NCI-H748 treated with DMSO at 0.1 percent for 48 hours (cell line): Measurements from ENCODE around the gene USP35.

Source experiments
- DNase-seq: peaks from one replicate; lab custom pipeline; 2025; lab: John Stamatoyannopoulos, UW

The USP35 gene

DNA sequence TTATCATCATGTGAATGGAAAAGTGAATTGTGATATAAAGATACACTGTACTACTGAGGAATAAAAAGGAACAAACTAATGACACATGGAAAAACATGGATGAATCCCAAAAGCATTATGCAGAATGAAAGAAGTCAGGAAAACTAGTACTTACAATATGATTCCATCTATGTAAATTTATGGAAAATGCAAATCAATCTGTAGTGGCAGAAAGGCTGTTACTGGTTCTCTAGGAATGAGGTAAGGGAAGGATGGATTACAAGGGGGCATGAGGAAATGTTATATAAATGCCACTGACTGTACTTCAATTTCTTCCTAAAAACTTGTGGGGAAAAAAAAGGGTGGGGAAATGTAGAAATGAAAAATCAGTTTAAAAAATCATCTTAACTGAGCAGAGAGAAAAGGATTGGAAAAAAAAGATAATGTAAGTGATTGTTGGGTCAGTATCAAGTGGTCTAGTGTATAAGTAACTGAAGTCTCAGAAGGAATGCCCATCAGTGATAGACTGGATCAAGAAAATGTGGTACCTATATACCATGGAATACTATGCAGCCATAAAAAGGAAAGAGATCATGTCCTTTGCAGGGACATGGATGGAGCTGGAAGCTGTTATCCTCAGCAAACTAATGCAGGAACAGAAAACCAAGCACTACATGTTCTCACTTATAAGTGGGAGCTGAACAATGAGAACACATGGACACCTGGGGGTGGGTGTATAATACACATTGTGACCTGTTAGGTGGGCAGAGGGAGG is 48.8 kb downstream of the USP35 start:
- DNase-seq: no peak

DNA sequence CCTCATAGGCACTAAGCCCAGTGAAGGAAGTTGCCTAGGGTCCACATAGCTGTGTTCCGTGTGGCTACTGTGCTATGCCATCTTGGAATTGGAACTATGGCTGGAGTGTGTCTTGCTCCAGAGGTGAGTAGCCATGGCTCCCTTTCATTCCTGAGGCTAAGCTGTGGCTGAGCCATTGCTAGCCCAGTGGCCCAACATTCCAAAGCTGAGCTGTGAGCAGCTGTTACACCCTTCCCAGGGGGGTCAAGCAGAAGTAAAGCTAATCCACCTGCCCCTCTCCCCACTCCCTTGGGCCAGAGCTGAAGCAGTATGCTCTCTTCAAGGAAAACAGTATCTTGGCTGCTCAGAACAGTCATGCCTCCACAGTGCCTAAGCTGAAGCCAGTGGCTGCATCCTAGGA is 51.1 kb downstream of the USP35 start:
- DNase-seq: no peak

DNA sequence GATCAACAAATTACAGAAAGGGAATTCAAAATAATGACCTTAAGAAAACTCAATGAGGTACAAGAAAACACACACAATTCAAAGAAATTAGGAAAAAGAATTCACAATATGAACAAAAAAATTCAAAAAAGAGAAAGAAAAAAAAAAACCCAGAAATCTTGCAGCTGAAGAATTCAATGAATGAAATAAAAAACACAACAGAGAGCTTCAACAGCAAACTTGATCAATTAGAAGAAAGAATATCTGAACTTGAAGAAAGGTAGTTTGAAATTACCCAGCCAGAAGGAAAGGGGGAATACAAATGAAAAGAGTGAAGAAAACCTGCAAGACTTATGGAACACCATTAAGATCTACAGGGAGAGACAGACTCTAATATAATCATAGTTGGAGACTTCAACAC is 52.8 kb downstream of the USP35 start:
- no peak for DNase-seq

DNA sequence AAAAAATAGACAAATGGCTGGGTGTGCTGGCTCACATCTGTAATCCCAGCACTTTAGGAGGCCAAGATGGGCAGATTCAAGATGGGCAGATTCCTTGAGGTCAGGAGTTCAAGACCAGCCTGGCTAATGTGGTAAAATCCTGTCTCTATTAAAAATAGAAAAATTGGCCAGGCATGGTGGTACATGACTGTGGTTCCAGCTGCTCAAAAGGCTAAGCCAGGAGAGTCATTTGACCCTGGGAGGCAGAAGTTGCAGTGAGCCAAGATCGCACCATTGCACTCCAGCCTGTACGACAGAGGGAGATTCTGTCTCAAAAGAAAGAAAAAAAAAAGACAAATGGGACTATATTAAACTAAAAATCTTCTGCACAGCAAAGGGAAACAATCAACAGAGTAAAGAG is 55.4 kb downstream of the USP35 start:
- DNase-seq: no peak

DNA sequence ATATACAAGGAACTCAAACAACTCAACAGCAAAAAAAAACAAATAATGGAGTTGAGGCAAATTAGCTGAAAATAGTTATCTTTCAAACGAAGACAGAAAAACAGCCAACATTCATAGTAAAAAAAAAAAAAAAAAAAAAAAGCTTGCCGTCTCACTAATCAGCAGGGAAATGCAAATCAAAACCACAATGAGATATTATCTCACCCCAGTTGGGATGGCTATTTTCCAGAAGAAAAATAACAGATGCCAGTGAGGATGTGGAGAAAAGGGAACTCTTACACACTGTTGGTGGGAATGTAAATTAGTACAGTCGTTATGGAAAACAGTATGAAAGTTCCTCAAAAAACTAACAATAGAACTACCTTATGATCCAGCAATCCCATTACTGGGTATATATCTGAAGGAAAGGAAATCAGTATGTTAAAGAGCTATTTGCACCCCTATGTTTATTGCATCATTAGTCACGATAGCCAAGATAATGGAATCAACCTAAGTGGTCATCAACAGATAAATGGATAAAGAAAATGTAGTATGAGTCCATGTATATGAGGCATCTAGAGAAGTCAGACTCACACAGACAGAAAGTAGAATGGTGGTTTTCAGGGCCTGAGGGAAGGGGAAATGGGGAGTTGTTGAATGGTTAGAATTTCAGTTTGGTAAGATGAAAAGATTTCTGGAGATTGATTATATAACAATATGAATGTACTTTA is 56.0 kb downstream of the USP35 start:
- no peak for DNase-seq

DNA sequence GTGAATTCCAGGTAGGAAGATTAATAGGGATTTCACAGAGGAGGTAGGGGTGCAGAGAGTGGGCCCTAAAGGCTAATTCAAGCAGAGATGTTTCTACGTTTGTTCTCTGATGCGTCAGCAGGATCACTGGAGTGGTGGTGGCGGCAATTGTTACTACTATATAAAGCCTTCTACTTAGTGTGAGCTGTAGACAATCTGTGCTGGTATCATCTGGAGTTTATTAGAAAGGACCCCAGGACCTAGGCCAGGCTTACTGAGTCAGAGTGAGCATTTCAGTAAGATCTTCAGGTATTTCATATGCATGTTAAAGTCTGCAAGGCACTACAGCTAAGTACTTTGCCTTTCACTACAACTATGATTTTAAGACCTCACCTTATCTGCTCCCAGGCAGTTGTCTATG is 59.5 kb downstream of the USP35 start:
- no peak for DNase-seq

DNA sequence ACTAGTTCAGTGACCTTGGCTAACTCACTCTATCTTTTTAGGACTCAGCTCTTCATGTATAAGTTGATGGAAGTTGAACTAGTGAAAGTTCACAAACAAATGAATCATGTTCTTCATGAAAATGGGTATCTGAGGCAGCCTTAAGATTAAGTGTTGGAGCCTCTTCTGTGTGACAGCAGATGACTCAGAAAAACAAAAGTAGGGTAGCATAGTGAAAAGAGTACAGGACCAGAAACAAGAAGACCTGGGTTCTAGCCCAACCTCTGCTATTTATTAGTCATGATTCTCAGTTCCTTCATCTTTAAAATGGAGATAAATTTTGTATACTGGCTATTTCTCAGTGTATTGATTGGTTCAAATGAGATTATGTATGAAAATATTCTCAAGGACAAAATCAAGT is 60.2 kb downstream of the USP35 start:
- no peak for DNase-seq

DNA sequence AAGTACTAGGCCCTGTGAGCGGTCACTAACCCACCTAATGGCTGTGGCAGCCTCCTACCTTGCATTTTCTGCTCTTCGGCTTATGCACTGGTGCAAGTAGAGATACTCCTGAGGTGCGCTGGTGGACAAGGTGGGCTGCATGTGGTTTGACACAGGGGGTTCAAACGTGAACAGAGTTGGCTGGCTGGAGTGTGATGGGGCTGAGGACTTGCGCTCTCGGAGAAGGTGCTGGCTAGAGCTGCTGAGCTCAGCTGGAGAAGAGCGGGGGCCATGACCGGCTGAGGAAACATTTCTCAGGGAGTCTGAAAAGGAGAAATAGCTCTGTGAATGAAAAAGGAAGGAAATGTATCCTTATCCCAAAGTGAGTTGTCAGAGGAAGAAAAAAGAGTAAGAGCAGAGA is 61.4 kb downstream of the USP35 start:
- no peak for DNase-seq

DNA sequence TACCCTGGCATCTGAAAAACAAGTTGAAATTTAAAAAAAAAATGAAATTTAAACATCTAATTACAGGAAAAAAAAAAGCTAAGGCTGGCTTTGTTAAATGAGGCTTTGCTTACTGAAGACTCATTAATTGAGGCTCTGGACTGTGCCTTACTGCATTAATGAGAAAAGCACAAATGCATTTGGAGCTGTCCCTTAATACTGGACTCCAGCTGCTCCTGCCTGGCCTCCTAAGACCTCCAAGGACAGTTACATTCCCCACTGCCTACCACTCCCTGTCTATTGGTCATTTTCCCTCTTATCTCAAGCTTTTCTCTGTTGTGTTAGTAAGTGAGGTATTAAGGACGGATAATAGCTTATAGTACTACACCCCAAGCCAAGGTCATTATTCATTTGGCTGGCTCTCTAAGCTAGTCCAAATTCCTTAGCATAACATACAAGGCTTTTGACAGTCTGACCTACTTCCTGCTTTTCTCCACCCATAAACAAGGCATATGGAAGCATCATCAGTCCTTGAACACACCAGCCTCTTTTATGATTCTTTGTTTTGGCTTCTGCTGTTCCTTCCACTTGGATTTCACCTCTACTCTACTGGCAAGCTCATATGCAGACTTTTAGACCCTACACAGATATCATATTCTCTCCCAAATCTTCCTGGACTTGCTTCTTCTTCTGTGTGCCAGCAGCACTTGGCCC is 62.5 kb downstream of the USP35 start:
- DNase-seq: no peak

DNA sequence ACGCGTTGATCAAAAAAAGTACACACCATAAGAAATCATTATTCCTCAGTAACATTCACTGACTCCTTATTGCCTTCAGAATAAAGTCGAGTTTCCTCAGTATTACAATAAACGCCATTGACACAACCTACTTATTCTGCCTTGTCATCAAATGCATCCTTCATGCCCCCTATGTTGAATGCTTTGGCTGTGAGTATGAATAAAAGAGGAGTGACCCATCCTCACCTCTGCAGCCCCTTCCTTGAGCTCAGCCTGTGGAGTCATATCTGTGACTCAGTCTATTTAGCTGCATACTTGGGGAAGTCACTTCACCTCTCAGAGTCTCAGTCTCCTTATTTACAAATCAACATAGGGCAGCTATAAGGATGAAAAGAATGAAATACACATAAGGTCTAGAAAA is 65.1 kb downstream of the USP35 start:
- no peak for DNase-seq

DNA sequence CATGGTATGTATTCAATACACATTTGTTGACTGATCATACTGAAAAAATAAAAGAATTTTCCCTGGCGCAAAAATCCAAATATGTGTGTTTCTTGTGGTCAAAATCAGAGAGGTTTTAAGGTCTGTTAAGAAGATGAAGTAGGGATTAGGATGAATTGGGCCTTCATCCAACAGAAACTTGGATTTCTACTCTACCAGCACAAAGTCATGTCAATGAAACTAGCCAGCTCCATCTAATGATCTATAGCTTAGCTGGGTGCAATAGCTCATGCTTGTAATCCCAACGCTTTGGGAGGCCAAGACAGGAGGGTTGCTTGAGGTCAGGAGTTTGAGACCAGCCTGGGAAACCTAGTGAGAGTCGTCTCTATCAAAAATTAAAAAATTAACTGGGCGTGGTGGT is 65.5 kb downstream of the USP35 start:
- no peak for DNase-seq

DNA sequence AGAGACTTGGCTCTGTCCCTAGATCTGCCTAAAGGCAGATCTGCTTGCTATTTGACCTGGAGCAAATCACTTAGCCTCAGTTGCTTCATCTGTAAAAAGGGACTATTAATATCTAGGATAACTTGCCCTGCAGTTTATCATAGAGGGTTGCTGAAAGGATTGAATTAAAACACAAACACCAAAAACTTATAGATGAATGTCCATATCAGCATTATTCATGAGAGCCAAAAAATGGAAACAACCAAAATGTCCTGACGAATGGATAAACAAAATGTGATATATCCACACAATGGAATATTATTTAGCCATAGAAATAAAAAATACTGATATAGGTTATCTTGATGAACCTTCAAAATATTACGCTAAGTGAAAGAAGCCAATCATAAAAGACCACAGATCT is 67.2 kb downstream of the USP35 start:
- DNase-seq: no peak

DNA sequence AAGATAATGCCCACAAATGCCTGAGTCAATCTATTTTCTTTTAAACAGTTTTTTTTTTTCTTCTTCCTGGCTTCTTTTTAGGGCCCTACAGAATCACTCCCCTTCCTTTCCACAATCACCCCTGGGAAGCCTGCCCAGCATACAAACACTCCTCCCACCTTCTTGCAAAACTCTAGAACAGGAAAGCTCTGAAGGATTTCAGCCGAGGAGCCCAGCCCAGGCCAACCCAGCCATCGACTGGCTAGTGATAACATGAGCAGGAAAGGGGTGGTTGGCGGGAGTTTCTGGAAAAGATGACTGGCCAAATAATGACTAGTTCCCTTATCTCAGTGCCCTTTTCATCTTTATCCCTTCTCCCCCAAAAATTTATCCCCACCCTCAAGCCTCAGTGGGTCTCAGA is 68.2 kb downstream of the USP35 start:
- no peak for DNase-seq

DNA sequence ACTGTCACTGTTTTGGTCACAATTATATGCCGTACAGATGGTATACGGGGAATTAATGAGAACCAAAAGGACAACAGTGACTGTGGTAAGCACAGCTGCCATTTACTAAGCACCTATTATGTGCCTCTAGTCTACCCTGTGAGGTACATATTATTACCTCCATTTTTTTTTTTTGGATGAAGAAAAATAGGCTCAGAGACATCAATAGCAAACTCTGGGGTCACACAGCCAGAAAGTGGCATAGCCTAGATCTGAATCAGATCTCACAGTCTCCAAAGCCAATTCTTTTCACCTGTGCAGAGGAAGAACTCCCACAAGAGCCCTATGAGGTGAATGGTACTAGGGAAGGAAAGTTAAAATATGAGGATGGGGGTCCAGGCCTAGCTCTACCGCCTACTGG is 68.9 kb downstream of the USP35 start:
- DNase-seq: no peak

DNA sequence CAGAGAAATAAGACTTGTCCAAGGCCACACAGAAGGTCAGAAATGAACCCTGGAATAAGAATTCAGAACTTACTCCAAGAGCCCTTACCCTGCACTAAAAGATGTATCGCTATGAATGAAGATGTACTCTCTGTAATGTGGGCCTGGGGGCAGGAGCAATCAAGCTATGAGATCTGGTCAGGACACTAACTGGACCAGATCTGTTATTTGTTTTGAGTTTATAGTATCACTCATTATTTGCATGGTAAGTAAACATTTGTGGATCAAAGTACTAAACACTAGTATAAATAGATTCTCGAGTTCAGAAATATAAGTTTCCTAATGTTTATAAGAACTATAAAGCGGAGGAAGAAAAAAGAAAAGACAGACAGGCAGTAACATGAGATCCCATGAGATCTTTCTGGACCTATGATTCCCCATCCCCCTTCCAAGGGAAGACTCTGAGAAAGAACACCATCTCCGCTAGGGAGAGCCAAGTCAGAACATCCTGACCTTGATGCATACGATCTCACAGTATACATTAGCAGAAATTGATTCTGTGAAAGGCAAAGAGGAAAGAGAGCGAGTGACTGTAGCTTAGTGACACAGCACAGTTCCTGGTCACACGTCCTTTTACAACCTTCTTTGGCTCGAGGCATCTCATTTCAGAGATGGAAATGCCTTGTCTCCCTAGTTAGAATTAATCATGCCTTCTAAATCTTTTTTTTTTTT is 71.2 kb downstream of the USP35 start:
- DNase-seq: no peak

DNA sequence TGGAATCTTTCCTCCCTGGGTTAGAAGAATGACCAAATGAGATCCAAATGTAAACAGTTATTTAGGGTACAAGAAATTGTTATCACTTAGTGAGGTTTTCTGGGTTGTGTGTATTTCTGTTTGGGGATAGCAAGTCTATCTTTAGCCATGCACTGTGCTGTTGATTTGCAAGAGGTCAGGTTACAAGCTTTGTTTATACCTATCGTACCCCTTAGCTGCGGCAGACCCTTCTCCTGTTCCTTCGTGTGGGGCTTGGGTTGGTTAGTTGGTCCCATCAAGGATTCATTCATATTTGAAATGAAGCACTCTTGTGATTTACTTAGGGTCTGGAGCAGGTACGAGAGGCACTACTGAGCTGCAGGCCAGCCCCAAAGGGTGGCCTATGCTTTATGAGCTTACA is 72.6 kb downstream of the USP35 start:
- DNase-seq: no peak

DNA sequence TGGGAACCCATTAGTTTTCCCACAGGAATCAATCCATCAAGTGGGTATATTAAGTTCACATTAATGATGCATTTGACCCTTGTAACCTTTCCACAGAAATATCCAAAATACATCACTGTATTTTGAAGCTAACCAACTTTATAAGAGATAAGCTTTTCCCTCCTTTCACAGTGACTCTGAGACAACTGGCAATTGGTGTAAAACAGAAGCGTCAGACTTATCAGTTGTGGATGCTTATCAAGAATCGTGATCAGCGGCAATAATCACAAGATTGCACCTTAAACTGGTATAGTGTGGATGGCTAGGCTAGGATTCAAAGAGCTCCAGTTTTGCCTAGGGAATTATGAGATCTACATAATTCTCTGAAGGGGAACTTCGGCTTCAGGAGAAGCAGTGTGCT is 73.1 kb downstream of the USP35 start:
- DNase-seq: no peak

DNA sequence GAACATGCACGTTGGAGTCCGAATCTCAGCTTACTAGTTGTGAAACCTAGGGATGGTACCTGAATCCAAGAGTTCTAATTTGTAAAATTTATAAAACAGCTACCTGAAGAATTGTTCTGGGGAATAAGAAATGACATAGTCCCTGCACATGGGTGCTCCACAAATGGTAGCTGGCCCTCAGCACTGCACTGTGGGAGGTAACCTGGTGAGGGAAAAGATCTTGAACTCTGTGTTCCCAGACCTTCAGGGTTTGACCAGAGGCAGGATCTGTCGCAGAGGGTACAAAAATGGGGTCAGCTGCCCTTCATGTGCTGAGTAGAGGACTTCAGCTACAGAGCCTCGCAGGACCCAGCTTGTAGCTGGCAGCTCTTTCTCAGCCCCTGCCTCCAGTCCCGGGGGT is 73.5 kb downstream of the USP35 start:
- no peak for DNase-seq

DNA sequence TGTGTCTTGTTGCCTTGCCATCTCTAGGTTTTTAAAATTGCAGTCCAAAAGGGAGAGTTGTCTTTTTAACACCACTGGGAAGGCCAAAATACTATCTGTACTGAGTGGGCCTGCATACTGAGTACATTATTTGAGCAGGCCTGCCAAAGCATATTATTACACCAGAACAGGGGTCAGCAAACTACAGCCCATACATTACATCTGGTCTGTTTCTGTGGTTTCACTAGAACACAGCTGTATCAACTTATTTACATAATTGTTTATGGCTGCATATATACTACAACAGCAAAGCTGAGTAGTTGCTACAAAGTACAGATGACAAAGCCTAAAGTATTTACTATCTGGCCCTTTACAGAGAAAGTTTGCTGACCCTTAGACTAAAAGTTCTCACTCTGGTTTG is 74.0 kb downstream of the USP35 start:
- DNase-seq: no peak
